NCI-H2081 treated with DMSO at 0.1 percent for 48 hours (cell line): ENCODE data around the gene GOLGA2.
"Not testable (repeated sequence)": the region's sequence is repeated elsewhere in the genome, so short reads cannot be mapped to it uniquely, and the experiment has no call there.

Experiments
- DNase-seq: peaks from one replicate; lab custom pipeline; 2025; lab: John Stamatoyannopoulos, UW

GOLGA2 gene

DNA sequence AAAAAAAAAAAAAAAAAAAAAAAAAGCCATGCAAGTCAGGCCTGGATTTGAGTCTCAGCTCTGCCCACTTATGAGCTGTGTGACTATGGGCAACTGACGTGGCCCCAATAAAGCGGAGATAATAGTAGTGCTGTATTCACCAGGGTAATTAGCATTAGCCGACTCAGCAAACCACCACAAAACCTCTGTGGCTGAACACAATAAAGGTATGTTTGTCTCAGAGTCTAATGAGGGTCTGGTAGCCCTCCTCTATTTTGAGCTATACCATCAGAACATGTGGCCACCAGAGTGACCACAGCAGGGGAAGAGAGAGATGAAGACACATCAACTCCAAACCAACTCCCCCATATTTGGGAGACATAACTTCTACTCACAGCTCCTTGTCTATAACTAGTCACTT, 16.2 kb upstream of the GOLGA2 start:
- no peak for DNase-seq

- DNase-seq, result no peak
Observed at GRCh38 chr9:128288273-128289004, 12.6 kb upstream of the GOLGA2 start.

DNA sequence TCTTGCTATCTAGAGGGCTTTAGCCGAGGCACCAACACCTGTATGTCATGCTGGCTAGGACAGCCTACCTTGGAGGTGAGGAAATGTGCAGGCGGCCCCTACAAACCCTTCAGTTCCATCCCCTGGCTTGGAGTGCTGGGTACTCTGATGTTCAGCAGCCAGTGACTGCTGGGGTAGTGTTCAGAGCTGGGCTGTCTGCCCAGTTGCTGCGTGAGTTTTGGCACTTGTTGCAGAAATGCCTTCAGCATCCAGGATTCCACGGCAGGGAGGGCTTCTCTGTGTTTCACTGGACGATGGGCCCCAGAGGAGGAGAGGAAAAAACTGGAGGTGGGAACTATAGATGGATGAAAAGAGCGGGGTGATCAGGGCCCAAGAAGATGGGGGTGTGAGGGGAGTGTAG, 10.6 kb upstream of the GOLGA2 start:
- no peak for DNase-seq

DNA sequence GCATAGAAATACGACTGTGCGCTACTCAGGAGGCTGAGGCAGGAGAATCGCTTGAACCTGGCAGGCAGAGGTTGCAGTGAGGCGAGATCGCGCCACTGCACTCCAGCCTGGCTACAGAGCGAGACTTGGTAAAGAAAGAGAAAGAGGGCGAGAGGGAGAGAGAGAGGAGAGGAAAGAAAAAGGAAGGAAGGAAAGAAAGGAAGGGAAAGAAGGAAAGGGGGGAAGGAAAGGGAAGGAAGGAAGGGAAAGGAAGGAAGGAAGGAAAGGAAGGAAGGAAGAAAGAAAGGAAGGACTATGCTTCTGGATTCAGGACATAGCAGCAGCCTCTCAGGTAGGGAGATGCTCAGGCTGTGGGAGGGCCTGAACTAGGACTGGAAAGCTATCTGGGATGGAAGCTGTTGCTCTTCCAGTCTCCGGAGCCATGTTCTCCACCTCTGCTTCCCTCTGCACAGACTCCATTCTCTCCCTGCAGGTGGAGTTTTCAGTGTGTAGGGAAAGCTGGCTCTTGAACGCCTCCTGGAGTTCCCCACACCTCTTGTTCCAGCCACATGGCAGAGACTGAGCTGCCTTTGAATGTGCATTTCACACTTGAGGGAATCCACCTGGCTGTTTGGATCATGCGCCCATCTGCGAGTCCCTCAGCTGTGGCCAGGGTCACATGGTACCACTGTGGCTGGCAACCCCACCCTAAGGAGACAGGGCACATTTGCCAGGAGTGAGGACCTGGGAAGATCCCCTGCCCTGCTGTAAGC, 9.4 kb upstream of the GOLGA2 start:
- no peak for DNase-seq

- no peak for DNase-seq
Observed at GRCh38 chr9:128282500-128282899, 6.7 kb upstream of the GOLGA2 start.

- DNase-seq, result no peak
Observed at GRCh38 chr9:128280084-128280622, 4.3 kb upstream of the GOLGA2 start.

- not testable (repeated sequence) for DNase-seq
Observed at GRCh38 chr9:128279088-128280073, 3.6 kb upstream of the GOLGA2 start.

DNA sequence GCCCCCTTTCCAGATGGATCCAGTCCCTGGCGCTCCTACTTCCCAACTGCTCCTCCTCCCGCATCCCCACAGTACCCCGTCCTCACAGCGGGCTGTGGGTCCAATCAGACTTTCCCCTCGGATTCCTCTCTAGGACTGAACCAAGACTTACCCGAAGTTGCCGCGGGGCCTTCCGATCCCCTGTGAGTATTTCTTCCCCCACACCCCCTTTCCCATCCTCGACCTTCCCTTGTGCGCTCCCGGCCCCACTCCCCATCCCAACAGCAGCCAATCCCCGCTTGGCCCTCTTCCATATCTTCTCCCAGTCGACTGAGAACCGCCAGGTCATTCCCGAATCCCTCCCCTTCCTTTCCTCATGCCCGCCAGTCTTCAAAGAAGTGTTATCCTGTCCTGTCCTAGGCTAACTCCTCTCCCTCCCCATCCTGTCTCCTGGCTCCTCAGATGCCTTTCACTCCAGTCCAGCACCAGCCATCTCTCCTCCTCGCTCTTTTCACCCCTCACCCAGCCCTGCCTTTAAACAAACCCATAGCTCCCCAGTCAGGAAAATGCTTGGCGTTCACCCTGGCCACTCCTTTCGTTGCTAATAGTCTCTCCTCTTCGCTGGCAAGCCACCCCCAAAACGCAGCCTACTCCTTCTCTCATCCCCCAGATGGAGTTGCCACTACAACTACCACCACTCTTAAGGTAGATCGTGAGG, 915 bp upstream of the GOLGA2 start:
- DNase-seq, result no peak

DNA sequence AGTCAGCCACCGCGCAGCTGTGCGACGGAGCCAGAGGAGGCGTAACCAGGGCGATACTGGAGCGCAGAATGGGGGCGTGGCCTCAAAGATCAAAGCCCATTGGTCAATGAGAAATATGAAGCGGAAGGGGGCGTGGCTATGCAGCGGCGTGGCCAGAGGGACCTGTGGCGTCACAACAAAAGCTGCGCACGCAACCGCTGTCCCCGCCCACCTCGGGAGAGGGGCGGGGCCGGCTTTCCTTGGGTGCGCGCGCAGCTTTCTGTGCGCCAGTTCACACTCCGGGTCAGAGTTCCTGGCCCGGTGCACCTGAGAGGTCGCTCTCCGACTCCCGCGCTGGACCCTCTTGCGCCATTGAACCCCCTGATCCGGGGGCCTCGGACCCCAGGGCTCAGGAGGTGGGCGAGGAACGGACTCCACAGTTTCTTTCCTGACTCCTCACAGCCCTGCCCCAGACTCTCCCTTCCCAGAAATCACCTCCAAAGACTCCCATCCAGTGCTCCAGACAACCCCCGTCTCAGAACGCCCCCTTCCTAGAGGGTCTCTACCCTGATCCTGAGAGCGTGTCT, 284 bp upstream of the GOLGA2 start, which contains the start of gene SWI5:
SWI5 (plus strand) TSS at position 269 of the 566 bp plus-strand sequence.
- DNase-seq, result peak; percentile 97

- no peak for DNase-seq
Observed at GRCh38 chr9:128274245-128274644, 1.6 kb downstream of the GOLGA2 start.

DNA sequence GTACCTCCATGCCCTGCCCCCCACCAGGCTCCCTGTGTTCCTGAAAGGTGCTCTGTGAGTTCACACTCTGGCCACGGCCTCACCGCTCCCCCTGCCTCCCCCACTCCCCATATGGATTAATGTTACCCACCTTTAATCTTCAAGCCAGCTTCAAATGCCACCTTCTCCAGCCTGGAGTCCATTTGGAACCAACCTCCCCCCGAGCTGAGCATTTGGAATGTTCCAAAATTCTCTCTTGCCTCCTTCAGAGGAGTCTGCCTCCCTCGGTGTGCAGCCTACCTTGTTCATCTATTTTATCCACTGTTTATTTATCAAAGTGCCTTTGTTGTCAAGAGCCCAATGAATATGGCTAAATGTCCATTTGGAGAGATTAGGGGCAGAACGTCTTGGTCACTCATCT, 4.3 kb downstream of the GOLGA2 start:
- no peak for DNase-seq

GRCh38 chr9:128271112-128271511, 4.7 kb downstream of the GOLGA2 start:
- DNase-seq, result no peak

- DNase-seq, result no peak
Observed at GRCh38 chr9:128266868-128267590, 8.8 kb downstream of the GOLGA2 start.

DNA sequence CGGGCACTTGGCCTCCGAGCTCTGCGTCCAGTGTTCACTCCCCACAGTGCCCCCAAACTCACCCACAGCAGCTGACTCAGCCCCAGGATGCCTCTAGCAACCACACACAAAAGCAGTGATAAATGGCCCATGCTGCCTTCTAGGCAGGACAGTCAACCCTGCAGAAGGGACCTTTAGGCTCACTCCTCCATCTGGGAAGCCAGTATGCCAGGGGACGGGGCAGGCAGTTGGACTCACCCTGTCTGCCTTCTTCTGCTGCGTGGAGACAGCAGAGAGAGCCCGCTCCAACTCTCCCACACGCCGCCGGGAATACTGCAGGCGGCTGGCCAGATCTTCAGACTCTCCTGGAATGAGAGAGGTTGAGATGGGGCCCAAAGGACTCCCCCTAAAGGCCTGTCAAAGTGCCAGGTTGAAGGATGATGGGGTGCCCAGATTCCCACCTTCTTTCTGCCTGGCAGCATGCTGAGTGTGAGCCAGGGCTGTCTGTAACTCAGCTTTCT, 10.4 kb downstream of the GOLGA2 start:
- DNase-seq, result no peak

- no peak for DNase-seq
Observed at GRCh38 chr9:128262687-128263086, 13.1 kb downstream of the GOLGA2 start.

DNA sequence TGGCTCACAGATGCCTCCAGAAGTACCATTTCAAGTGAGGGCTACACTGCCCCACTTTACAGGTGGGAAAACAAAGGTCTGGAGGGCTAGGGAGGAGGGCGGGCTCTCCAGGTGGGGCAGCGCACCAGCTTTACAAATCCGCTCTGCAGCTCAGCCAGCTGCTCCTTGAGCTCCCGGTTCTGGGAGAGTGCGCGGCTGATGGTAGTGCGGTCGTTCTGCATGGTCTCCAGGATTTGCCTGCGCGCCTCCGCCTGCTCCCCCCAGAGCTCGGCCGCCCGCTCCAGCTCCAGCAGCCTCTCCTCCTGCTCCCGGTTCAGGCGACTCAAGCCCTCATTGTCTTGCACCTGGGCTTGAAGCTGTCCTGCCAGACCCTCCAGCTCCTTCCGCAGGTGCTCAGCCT, 15.5 kb downstream of the GOLGA2 start:
- DNase-seq, result no peak

DNA sequence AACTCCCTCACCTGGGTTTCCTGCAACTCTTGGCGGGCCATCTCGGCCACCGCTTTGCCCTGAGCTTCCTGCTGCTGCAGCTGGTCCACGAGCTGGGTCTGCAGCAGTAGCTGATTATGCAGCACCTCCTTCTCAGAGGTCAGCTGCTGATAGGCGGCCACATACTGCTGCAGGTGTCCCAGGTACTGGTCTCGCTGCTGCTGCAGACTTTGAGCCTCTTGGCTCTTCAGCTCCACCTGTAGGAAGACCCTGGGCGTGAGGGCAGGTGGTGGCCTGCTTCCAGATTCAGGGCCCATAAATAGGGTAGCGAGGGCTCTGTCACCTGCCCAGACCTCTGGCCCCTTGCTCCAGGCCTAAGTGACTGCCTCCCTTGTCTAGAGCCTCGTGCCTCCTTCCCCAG, 16.7 kb downstream of the GOLGA2 start:
- no peak for DNase-seq

- no peak for DNase-seq
Observed at GRCh38 chr9:128258326-128258725, 17.5 kb downstream of the GOLGA2 start.

DNA sequence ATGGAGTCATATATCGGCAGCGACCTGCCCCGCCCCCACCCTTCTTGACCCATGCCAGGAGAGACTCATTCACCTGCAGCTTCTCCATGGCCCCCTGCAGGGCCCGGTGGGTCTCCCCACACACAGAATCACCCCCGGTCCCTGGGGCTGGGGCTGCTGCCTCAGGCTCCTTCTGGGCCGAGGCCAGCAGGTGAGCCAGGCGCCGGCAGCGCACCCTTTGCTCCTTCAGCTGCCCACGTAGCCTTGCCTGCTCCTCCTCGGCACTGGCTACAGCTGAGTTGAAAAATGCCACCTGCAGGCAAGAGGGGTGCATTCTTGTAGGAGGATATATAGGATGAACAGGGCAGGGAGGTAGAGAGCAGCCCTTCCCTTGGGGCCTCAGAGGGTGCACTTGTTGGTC, 17.9 kb downstream of the GOLGA2 start:
- DNase-seq, result no peak
